GM18499 (cell line): ENCODE data around the gene KBTBD13.
"Not testable (repeated sequence)": the region's sequence is repeated elsewhere in the genome, so short reads cannot be mapped to it uniquely, and the experiment has no call there.

Experiments used
- ATAC-seq: cut with Tn5 transposase; IDR thresholded peaks from one replicate; pipeline ENCODE4 v1.9.1; 2021; ENCODE audit warnings: moderate number of reproducible peaks; ENCODE audit not compliant: insufficient read depth, unreplicated experiment

Gene KBTBD13

DNA sequence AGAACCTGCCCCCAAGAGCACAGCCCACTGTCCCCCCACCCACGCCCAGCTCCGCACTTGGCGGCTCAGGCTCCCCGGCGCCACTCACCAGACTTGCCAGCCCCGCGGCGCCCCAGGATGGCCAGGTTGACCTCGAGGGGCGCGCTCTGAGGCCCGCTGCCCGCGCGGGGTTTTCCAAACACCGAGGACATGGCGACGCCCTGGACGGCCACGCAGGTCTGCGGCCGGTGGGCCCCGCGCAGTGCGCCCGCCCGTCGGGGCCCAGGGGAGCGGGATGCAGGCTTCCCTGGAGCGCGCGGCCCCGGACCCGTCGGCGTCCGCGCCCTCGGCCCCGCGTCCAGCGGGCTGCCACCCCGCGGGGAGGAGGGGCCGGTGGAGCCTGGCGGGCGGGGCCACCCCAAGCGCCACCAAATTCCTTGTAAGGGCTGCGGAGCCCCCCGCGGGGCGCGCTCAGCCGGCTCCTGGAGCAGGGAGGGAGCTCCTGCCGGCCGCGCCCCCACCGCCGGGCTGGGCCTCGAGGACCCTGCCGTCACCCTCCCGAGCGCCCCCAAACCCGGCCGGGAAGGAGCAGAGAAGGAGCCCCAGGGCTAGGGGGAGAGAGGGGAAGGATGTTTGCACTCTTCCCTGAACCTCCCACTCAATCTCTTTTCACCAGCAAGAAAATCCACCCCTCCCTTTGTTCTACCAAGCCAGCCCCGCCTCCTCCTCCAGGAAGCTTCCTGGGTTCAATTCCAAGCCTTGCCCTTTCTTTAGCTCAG is 8.7 kb upstream of the KBTBD13 start, which contains the start of gene RASL12:
Gene RASL12, minus strand, starts transcription at position 347 of the 758 bp plus-strand sequence. Its CDS starts 156 bp downstream, at position 191.
- ATAC-seq = no peak

DNA sequence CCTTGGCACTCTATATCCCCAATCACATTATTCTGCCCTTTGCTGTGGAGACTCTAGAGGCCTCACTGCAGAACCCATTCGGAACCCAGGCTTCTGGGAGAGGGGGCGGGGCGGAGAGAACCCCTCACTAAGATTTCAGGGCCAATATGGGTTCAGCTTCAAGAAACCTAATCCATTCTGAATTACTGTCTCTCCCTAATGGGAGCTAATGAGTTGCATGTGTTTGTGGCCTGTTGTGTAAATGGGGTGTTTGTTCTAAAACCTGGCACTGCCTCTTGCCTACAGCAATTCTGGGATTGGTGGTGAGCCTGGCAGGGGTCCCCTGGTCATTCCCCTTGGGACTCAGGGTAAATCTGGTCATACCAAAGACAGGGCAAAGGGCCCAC is 8.2 kb upstream of the KBTBD13 start:
- ATAC-seq = no peak

DNA sequence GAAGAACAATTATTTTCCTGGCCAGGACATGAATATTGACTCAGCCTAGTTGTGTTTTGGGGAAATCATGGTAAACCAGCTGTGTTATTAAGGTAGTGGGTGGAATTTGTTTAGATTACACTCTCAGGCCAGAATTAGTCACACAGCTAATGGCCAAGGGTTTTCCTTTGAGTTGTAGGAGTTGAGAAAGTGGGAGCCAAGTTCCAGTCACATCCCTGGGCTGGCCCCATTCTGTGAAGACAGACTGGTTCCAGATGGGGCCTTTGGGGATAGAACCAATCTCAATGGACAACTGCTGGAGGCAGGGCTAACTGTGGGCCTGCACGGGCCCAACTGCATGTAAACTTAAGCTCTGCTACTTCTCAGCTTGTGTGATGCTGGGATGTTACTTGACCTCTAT is 7.4 kb upstream of the KBTBD13 start:
- no peak for ATAC-seq

DNA sequence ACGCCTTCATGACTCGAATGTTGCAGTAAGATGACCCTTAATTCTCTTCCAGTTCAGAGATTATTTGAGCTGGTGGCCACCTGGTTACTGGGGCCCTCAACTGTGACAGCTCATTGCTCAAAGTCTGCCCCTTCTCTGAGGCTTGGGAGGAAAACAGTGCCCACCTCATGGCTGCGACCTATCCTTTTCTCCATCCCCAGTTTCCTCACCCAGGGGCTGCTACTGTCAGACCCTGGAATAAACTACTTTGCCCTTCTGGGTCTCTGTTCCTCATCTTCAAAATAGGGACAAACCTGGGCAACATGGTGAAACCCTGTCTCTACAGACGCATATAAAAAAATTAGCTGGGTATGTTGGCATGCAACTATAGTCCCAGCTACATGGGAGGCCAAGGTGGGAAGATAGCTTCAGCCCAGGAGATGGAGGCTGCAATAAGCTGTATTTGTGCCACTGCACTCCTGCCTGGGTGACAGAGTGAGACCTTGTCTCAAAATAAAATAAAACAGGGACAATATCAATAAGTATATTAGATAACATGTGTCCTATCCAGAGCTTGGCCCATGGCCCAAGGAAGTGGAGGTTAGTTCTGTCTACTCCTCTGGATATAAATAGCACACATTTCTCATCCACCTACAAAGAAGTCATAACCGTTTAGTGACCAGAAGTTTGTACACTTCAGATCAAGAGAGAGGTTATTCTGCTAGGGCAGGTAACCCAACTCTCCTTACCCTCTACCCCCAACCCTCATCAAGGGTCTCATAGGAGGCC is 6.6 kb upstream of the KBTBD13 start:
- no peak for ATAC-seq

DNA sequence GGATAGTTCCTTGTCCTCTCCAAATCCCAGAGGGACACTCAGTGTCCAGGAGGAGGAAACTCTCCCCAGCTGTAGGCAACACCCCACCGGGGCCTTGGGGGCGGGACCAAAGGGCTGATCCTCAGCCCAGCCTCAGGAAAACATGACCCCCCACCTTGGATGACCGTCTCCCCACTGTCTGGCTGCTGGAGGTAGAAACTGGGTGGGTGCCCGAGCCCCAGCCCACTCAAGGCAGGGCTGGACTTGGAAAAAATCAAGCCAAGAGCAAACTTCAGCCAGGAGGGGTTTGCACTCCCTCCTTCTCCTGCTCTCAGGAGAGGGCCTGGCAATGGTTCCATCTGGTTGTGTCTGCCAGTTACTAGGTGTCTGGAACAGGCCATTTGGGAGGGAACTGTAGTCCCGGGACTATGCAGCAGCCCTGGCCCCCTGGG is 5.2 kb upstream of the KBTBD13 start:
- no peak for ATAC-seq

DNA sequence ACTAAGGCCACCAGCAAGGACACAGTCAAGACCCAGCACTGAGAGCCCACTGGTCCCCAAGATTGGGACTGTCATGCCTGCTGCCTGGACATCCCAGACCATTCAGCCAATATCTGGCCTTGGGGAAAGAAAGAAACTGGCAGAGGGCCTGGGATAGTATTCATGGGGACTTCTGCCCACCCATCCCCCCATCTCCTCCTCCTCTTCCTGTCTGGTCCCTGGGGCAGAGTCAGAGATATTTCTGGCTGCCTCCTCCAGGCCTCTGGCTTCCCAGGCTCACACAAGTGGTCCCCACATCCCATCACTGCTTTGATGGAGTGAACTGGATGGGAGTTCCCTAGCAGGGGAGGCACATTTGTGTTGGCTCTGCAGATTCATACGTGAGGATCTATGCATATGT is 4.5 kb upstream of the KBTBD13 start:
- ATAC-seq = no peak

DNA sequence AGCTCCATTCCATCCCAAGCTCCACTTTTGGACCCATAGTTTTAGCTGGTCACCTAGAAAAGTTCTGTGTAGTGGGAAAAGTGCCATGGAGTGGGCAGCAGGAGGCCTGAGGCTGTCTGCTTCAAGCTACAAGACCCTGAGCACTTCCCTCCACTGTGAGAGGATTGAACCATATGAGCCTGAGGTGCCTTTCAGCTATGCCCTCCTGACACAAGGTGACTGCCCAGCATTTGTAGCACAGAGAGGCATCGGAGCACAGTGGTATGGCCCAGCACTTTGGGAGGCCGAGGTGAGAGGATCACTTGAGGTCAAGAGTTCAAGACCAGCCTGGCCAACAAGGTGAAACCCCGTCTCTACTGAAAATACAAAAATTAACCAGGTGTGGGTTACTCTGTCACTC is 3.9 kb upstream of the KBTBD13 start:
- ATAC-seq = no peak

DNA sequence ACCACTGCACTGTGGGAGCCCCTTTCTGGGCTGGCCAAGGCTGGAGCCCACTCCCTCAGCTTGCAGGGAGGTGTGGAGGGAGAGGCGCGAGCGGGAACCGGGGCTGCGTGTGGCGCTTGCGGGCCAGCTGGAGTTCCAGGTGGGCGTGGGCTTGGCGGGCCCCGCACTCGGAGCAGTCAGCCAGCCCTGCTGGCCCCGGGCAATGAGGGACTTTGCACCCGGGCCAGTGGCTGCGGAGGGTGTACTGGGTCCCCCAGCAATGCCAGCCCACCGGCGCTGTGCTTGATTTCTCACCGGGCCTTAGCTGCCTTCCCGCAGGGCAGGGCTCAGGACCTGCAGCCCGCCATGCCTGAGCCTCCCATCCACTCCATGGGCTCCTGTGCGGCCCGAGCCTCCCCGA is 1.6 kb upstream of the KBTBD13 start:
- not testable (repeated sequence) for ATAC-seq

DNA sequence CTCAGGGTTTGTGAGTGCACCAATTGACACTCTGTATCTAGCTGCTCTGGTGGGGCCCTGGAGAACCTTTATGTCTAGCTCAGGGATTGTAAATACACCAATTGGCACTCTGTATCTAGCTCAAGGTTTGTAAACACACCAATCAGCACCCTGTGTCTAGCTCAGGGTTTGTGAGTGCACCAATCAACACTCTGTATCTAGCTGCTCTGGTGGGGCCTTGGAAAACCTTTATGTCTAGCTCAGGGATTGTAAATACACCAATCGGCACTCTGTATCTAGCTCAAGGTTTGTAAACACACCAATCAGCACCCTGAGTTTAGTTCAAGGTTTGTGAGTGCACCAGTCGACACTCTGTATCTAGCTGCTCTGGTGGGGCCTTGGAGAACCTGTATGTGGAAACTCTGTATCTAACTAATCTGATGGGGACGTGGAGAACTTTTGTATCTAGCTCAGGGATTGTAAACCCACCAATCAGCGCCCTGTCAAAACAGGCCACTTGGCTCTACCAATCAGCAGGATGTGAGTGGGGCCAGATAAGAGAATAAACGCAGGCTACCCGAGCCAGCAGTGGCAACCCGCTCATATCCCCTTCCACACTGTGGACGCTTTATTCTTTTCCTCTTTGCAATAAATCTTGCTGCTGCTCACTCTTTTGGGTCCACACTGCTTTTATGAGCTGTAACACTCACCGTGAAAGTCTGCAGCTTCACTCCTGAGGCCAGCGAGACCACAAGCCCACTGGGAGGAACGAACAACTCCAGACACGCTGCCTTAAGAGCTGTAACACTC is 745 bp upstream of the KBTBD13 start:
- not testable (repeated sequence) for ATAC-seq

DNA sequence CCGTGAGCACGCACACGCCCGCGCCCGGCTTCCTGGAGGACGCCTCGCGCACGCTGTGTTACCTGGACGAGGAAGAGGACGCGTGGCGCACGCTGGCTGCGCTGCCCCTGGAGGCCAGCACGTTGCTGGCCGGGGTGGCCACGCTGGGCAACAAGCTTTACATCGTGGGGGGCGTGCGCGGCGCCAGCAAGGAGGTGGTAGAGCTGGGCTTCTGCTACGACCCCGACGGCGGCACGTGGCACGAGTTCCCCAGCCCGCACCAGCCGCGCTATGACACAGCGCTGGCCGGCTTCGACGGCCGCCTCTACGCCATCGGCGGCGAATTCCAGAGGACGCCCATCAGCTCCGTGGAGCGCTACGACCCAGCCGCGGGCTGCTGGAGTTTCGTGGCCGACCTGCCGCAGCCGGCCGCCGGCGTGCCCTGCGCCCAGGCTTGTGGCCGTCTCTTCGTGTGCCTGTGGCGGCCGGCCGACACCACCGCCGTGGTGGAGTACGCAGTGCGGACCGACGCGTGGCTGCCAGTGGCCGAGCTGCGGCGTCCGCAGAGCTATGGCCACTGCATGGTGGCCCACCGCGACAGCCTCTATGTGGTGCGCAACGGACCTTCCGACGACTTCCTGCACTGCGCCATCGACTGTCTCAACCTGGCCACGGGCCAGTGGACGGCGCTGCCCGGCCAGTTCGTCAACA is 890 bp downstream of the KBTBD13 start:
- no peak for ATAC-seq

DNA sequence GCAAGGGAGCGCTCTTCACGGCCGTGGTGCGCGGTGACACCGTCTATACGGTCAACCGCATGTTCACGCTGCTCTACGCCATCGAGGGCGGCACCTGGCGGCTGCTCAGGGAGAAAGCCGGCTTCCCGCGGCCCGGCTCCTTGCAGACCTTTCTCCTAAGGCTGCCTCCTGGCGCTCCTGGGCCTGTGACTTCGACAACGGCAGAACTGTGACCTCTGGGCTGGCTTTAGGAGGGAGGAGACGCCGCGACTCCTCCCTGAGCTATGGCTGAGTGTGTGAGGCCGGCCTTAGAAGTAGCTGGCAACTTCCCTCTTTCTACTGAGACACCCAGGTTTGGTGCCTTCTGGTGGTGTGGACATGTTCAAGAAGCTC is 1.4 kb downstream of the KBTBD13 start:
- ATAC-seq = no peak

DNA sequence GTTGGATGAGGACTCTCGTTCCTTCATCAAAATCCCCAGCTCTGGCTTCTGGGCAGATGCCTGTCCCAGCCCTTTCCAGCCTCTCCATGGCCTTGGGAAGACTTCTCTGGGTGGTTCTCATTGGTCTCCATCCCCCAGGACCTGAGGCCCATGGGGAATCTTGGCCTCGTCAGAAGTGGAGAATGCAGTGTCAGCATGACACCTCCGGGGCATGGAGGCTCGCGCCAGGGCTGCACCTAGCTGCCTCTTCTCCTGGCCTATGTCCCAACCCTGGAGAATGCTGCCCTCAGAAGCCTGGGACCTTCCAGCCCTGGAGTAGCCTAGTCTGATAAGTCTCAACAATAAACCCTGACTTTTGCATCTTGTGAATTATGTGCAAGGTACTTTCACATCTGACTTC is 3.0 kb downstream of the KBTBD13 start:
- ATAC-seq = no peak

DNA sequence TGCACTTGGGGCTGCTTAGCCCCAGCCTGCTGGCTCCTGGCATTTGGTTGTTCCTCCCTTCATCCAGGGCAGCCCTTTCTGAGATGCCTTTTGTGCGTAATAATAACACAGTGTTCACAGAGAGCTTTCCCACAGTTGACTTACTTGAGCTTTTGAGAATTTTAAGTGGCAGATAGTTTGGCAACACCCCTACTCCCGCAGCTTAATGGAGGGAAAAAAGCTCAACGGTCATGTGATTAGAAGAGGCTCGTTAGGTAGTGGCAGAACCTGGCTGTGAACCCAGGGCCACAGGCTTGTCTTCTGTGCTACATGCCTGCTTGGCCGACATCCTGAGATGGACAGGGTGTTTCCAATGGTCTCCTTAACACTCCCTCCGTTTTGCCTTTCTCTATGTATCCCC is 4.7 kb downstream of the KBTBD13 start:
- no peak for ATAC-seq

DNA sequence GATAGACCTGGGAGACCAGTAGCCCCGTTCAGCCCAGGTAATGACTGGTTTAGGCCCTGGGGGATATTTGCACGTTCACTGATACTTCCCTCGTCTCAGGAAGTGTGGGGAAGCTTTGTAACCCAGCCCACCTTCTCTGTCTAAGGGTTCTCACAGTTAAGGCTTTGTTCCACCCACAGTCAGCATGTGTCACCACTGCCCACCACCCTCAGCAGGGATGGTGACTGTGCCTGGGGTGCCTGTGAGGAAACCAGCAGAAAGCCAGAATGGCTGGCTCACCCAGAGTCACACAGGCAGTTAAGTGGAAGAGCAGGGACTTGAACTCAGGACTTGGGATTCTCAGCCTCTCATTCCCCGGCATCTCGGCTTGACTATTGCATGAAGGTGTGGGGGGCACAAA is 5.2 kb downstream of the KBTBD13 start:
- ATAC-seq = no peak

DNA sequence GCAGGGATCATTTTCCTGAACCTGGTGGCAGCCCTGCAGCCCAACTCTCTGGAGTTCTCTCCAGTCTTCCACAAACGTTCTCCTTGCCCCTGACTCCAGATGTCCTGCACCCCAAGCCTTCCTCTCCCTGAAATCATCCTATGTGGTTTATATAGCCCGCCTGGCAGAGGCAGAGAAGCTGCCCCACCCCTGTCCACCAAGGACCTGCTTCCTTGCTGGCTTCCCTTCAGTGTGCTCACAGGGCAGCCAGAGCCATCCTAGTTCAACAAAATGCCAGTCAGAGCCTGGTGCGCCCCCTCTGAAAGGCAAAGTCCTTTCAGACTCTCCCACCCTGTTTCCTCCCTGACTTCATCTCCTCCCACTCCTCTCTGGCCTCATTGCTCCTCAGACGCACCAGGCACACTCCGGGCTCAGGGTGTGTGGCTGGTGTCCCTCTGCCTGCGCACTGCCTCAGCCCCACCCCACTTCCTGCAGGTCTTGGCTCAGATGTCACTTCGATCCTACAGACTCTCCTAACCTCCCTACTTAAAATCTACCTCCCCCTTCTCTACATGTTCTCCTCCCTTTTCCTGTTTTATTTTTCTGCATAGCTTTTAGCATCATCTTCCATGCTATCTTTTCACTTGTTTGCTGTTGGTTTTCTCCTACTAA is 5.9 kb downstream of the KBTBD13 start:
- no peak for ATAC-seq

DNA sequence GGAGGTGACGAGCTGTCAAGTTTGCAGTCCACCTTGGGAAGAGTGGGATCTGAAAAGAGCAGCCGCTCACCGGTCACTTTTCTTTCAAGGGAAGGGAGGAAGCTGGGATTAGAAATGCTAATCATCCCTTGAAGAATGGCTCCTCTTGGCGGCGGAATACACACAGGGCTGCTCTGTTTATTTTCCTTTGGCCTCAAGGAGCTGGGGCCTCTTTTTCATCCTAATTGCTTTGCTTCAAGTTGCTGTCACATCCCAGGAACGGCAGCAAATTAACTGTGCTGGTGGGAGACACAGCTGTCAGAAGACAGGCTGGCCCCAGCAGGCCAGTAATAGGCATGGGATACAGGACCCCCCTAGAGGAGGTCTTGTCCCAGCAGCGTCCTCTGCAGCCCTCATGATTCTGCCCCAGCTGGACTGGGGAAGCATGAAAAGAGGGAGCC is 6.7 kb downstream of the KBTBD13 start:
- ATAC-seq = no peak

DNA sequence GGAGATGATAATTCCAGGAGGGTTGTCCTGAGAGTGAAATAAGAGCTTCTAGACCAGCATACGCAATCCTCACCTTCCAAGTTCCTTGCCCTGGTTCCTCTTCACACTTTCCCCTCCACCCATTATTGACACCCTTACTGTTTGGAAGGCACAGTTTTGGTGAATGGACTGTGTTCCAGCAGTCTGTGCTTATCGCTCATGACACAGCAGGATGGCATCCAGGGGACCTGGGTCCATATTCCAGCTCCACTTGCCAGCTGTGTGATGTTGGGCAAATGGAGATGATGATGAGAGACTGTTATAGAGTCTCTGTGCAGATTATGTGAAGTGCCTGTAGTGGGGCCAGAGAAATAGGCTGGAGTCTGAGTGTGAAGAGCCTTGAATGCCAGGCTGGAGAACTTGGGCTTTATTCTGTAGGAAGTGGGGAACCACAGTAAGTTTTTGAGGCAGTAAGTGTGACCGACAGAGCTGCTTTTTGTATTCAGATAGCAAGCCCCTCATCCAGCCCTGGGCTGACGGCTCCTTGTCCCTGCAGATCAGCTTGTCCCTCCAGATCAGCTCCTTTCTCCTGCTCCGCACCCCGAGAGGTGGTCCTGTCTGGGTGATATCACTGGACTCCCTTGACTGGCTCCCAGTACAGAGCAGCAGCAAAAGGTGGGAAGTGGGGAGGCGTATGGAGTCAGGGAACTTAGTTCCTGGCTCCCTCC is 8.1 kb downstream of the KBTBD13 start:
- no peak for ATAC-seq

DNA sequence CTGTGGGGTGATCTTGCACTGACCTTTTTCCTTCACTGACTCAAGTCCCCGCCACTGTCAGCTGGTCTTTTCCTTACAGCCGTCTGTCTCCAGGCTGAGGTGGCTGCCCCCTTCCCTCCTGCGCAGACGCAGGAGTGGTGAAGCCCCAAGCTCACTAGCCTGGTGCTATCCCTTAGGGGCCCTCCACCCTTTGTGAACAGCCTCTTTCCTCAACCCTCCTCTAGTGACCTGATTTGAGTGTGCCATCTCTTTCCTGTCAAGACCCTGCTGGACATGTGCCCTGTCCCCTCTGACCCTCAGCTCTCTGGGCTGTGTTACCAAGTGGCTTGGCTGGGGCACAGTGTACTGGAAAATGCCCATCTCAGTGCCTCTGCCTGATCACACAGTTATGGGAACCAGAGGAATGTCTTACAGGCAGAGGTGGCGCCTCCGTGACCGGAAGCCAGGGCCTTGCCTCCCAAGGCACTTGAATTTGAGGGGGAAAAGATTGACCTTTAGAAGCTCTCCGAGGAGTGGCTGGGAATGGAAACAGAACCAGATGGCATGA is 8.7 kb downstream of the KBTBD13 start:
- ATAC-seq = no peak
